Suprapubic skin (tissue), 4 donors: ENCODE measurements around the gene TMIGD1. TPM values are rescaled to one million over a fixed set of nuclear protein-coding genes. Genes with fewer than 3 reads are reported as not detected.
"Not testable (repeated sequence)": the region's sequence is repeated elsewhere in the genome, so short reads cannot be mapped to it uniquely, and the experiment has no call there.

ENCODE experiments used
- DNase-seq, 2 donors: peaks; one replicate each; pipeline ENCODE4 v3.0.0-alpha.2; 2019; ENCODE audit warnings: low spot score in 2 of 2
- H3K27ac ChIP-seq: fragments of 200-600 bp; sonication (generic); one replicate; pipeline ENCODE4 v1.5.1; 2019
- H3K27me3 ChIP-seq: fragments of 200-600 bp; sonication (generic); one replicate; pipeline ENCODE4 v1.5.1; 2019
- H3K36me3 ChIP-seq: fragments of 200-600 bp; sonication (generic); one replicate; pipeline ENCODE4 v1.5.1; 2019
- H3K4me1 ChIP-seq: fragments of 200-600 bp; sonication (generic); one replicate; pipeline ENCODE4 v1.5.1; 2019
- H3K4me3 ChIP-seq: fragments of 200-600 bp; sonication (generic); one replicate; pipeline ENCODE4 v1.5.1; 2019; ENCODE audit warnings: mild to moderate bottlenecking
- H3K9me3 ChIP-seq: fragments of 200-600 bp; sonication (generic); one replicate; pipeline ENCODE4 v1.5.1; 2019
- CTCF ChIP-seq, 2 donors: fragments of 200-600 bp in 1 of 2; fragments of 450-650 bp in 1 of 2; sonication (generic) in 1 of 2; IDR thresholded peaks; one replicate each; pipeline ENCODE4 v1.5.1; 2016 to 2019; ENCODE audit warnings: antibody characterized with exemption in 2 of 2, mild to moderate bottlenecking in 1 of 2, moderate library complexity in 1 of 2
- EP300 ChIP-seq: sonication (generic); formaldehyde crosslinking; IDR thresholded peaks from one replicate; pipeline ENCODE4 v1.6.1; 2017; ENCODE audit warnings: antibody characterized with exemption
- POLR2A ChIP-seq, 2 donors: fragments of 450-650 bp; IDR thresholded peaks; one replicate each; pipeline ENCODE4 v1.6.1; 2017; ENCODE audit warnings: antibody characterized with exemption in 2 of 2, mild to moderate bottlenecking in 2 of 2, moderate library complexity in 2 of 2
- POLR2AphosphoS5 ChIP-seq, 3 donors: sonication (generic); formaldehyde crosslinking; IDR thresholded peaks; one replicate each; pipeline ENCODE4 v1.6.1; 2017; ENCODE audit warnings: antibody characterized with exemption in 3 of 3
- WGBS: methylation state at CpG from one replicate; pipeline ENCODE4 v1.1.5; 2018; 5-methylcytosine and 5-hydroxymethylcytosine counted together
- total RNA-seq, 4 donors: library from RNA; depleted of rRNA; stranded (reverse); fragments of >200 nt; gene quantifications; one replicate each; pipeline ENCODE4 v1.1.0, GENCODE V29; 2016

Gene TMIGD1
- total RNA-seq, 4 donors from 2014 or later = 0.45 TPM; not detected in 3

GRCh38 chr17:30357476-30357875 is 23.6 kb upstream of the TMIGD1 start:
- DNase-seq = no peak
- H3K27ac ChIP-seq = no peak overlapping the region
- no peaks in the 10 kb centered on the region for H3K36me3 ChIP-seq
- H3K9me3 ChIP-seq = peaks cover 5% of the 10 kb centered on the region
- TF ChIP-seq POLR2A (IDR thresholded peaks at IDR 0.05) (no peak), POLR2AphosphoS5 (IDR thresholded peaks at IDR 0.05) (no peak)
- H3K27me3 ChIP-seq = no peaks in the 10 kb centered on the region
- H3K4me3 ChIP-seq = no peak overlapping the region
- no peaks in the 10 kb centered on the region for H3K4me1 ChIP-seq

GRCh38 chr17:30354701-30355100 is 20.8 kb upstream of the TMIGD1 start:
- no peak for DNase-seq
- Histone ChIP-seq H3K27ac (no peak overlapping the region), H3K27me3 (no peaks in the 10 kb centered on the region), H3K36me3 (no peaks in the 10 kb centered on the region), H3K4me1 (no peaks in the 10 kb centered on the region), H3K4me3 (no peak overlapping the region), H3K9me3 (no peaks in the 10 kb centered on the region)
- TF ChIP-seq CTCF (IDR thresholded peaks at IDR 0.05) = no peak
- TF ChIP-seq EP300 = no peak
- TF ChIP-seq POLR2A (IDR thresholded peaks at IDR 0.05) = no peak
- no peak for TF ChIP-seq POLR2AphosphoS5 (IDR thresholded peaks at IDR 0.05)

GRCh38 chr17:30352240-30352814 is 18.5 kb upstream of the TMIGD1 start:
- Histone ChIP-seq H3K27ac (no peak overlapping the region), H3K27me3 (no peaks in the 10 kb centered on the region), H3K9me3 (no peaks in the 10 kb centered on the region), H3K4me3 (no peak overlapping the region), H3K36me3 (no peaks in the 10 kb centered on the region), H3K4me1 (no peaks in the 10 kb centered on the region)
- 72% methylated on average over 2 of the region's 2 CpGs for WGBS
- no peak for DNase-seq
- TF ChIP-seq POLR2A (IDR thresholded peaks at IDR 0.05) = no peak
- no peak for TF ChIP-seq CTCF (IDR thresholded peaks at IDR 0.05)
- no peak for TF ChIP-seq EP300
- no peak for TF ChIP-seq POLR2AphosphoS5 (IDR thresholded peaks at IDR 0.05)

GRCh38 chr17:30351735-30352134 is 17.9 kb upstream of the TMIGD1 start:
- TF ChIP-seq POLR2A (IDR thresholded peaks at IDR 0.05) (no peak), CTCF (IDR thresholded peaks at IDR 0.05) (no peak), POLR2AphosphoS5 (IDR thresholded peaks at IDR 0.05) (no peak), EP300 (no peak)
- 93% methylated on average over 2 of the region's 2 CpGs for WGBS

GRCh38 chr17:30351263-30351662 is 17.4 kb upstream of the TMIGD1 start:
- not testable (repeated sequence) for H3K27me3 ChIP-seq, H3K4me3 ChIP-seq, H3K36me3 ChIP-seq, DNase-seq, H3K27ac ChIP-seq, H3K4me1 ChIP-seq, H3K9me3 ChIP-seq
- 92% methylated on average over 4 of the region's 4 CpGs for WGBS

More at GRCh38 chr17:30351735-30352134, 17.9 kb upstream of the TMIGD1 start:
- Histone ChIP-seq H3K27me3 (no peaks in the 10 kb centered on the region), H3K9me3 (no peaks in the 10 kb centered on the region), H3K4me3 (no peak overlapping the region), H3K4me1 (no peaks in the 10 kb centered on the region), H3K27ac (no peak overlapping the region), H3K36me3 (no peaks in the 10 kb centered on the region)
- no peak for DNase-seq

GRCh38 chr17:30349252-30349651 is 15.4 kb upstream of the TMIGD1 start:
- WGBS = 90% methylated on average over 1 of the region's 1 CpG
- Histone ChIP-seq H3K27me3 (no peaks in the 10 kb centered on the region), H3K36me3 (no peaks in the 10 kb centered on the region), H3K4me3 (no peak overlapping the region), H3K27ac (no peak overlapping the region), H3K4me1 (peaks cover 12% of the 10 kb centered on the region), H3K9me3 (no peaks in the 10 kb centered on the region)
- TF ChIP-seq EP300 (no peak), POLR2AphosphoS5 (IDR thresholded peaks at IDR 0.05) (no peak), CTCF (IDR thresholded peaks at IDR 0.05) (no peak), POLR2A (IDR thresholded peaks at IDR 0.05) (no peak)
- DNase-seq = no peak
